ENCODE data around the gene LIMD2.

DNA sequence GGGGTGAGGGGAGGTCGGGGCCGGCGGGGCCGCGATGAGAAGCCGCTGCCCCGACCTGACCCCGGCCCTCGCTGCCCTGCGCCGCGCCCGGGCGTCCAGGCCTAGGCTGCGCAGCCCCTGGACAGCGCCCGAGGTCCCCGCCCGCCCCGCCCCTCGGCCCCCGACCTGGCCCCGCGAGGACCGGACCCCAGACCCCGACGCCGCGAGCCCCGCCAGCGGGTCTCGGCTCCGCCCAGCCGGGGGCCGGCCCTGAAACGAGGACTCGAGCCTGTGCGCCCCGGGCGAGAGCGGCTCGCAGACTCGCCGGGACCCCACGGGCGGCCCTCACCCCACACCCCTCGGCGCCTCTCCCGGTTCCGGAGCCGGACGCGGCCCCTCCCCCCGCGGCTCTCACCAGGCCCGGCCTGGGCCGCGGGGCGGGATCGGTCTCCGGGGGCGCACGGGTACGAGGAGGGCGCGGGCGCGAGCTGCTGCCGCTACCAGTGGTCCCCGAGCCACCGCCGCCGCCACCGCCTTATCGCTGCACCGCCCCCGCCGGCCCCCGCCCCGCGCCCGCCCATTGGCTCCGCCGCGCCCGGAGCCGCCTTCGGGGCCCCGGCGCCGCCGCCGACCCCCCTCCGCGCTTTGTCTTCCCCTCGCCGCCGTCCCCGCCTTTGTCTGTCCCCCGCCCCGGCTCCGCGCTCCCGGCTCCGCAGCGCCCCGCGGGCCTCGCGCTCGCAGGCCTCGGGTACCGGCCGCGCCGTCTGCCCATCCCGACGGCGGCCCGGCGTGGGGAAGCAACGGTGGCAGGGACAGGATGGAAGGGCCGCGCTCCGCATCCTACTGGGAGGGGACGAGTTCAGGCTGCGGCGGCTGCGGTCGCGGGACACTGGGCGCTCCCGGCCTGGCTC, at the start of gene LIMD2:
- TF ChIP-seq, protein P1, sequence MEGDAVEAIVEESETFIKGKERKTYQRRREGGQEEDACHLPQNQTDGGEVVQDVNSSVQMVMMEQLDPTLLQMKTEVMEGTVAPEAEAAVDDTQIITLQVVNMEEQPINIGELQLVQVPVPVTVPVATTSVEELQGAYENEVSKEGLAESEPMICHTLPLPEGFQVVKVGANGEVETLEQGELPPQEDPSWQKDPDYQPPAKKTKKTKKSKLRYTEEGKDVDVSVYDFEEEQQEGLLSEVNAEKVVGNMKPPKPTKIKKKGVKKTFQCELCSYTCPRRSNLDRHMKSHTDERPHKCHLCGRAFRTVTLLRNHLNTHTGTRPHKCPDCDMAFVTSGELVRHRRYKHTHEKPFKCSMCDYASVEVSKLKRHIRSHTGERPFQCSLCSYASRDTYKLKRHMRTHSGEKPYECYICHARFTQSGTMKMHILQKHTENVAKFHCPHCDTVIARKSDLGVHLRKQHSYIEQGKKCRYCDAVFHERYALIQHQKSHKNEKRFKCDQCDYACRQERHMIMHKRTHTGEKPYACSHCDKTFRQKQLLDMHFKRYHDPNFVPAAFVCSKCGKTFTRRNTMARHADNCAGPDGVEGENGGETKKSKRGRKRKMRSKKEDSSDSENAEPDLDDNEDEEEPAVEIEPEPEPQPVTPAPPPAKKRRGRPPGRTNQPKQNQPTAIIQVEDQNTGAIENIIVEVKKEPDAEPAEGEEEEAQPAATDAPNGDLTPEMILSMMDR (IDR thresholded peaks at IDR 0.05; ENCODE audit: insufficient read depth, low read depth, low read length) = no peak
- TF ChIP-seq EZH2 (IDR thresholded peaks at IDR 0.05; ENCODE audit: insufficient read depth, low read length) = no peak

All from astrocyte (in vitro differentiated cells and primary cell).